ENCODE measurements around the gene BEST1.

GRCh38 chr11:61980783-61981541, 30.8 kb downstream of the BEST1 start:
- TF ChIP-seq EZH2 (optimal IDR thresholded peaks at IDR 0.05; ENCODE audit: low read depth, low read length): no peak
- TF ChIP-seq CTCF (IDR thresholded peaks at IDR 0.05; ENCODE audit: low read length): no peak
- TF ChIP-seq EZH2phosphoT487 (IDR thresholded peaks at IDR 0.05; ENCODE audit: low read length): no peak
